Neural cell (in vitro differentiated cells): ENCODE data around the gene SMIM36. TPM values are rescaled to one million over a fixed set of nuclear protein-coding genes. Genes with fewer than 3 reads are reported as not detected.

Experiments
- H2AFZ ChIP-seq: fragments of 200-600, 300-800 bp; sonication (generic), shearing (Covaris generic); 2 replicates; pipeline ENCODE4 v1.6.0; 2014; ENCODE audit warnings: low read depth, mild to moderate bottlenecking, antibody characterized with exemption, low read length, moderate library complexity
- H3F3A ChIP-seq: fragments of 200-600 bp; shearing (Covaris generic); 2 replicates; pipeline ENCODE4 v1.6.1; 2016; ENCODE audit warnings: mild to moderate bottlenecking, moderate library complexity, mixed read lengths, antibody characterized with exemption, low read length; ENCODE audit not compliant: insufficient read depth, poor library complexity, severe bottlenecking
- H3K27ac ChIP-seq: fragments of 200-600, 300-800 bp; sonication (generic), shearing (Covaris generic); 2 replicates; pipeline ENCODE4 v1.5.1; 2014; ENCODE audit warnings: mild to moderate bottlenecking, low read length, moderate library complexity
- H3K27me3 ChIP-seq: fragments of 300-800, 200-600 bp; sonication (generic), shearing (Covaris generic); 2 replicates; pipeline ENCODE4 v1.6.0; 2014; ENCODE audit warnings: mild to moderate bottlenecking, low read depth, low read length, moderate library complexity; ENCODE audit not compliant: insufficient read depth
- H3K36me3 ChIP-seq: fragments of 300-800, 200-600 bp; sonication (generic), shearing (Covaris generic); 2 replicates; pipeline ENCODE4 v1.5.1; 2014; ENCODE audit warnings: mild to moderate bottlenecking, antibody characterized with exemption, low read length, moderate library complexity; ENCODE audit not compliant: insufficient read depth
- H3K4me2 ChIP-seq: fragments of 300-800, 200-600 bp; sonication (generic), shearing (Covaris generic); 2 replicates; pipeline ENCODE4 v1.6.0; 2014; ENCODE audit warnings: mild to moderate bottlenecking, low read length
- H3K4me3 ChIP-seq: fragments of 300-800, 200-600 bp; sonication (generic), shearing (Covaris generic); 2 replicates; pipeline ENCODE4 v1.5.1; 2014; ENCODE audit warnings: mild to moderate bottlenecking, low read length, moderate library complexity
- H3K79me2 ChIP-seq: fragments of 200-600 bp; shearing (Covaris generic); replicated peaks from 2 replicates; pipeline ENCODE4 v1.6.0; 2014; ENCODE audit warnings: mild to moderate bottlenecking, low read length, moderate library complexity; ENCODE audit not compliant: insufficient read depth
- H3K9ac ChIP-seq: fragments of 300-800, 200-600 bp; sonication (generic), shearing (Covaris generic); 2 replicates; pipeline ENCODE4 v1.6.1; 2016; ENCODE audit warnings: mild to moderate bottlenecking, low read length, mixed read lengths
- H3K9me2 ChIP-seq: fragments of 200-600 bp; shearing (Covaris generic); 2 replicates; pipeline ENCODE4 v1.6.1; 2016; ENCODE audit warnings: mild to moderate bottlenecking, low read length, mixed read lengths; ENCODE audit not compliant: insufficient read depth
- H3K9me3 ChIP-seq: fragments of 200-600, 300-800 bp; sonication (generic), shearing (Covaris generic); 2 replicates; pipeline ENCODE4 v1.6.1; 2016; ENCODE audit warnings: mild to moderate bottlenecking, mixed run types, low read length, moderate library complexity, mixed read lengths
- H4K20me1 ChIP-seq: fragments of 200-600 bp; shearing (Covaris generic); 2 replicates; pipeline ENCODE4 v1.6.1; 2016; ENCODE audit warnings: mild to moderate bottlenecking, mixed run types; ENCODE audit not compliant: insufficient read depth
- CTCF ChIP-seq: fragments of 450-650 bp; IDR thresholded peaks from 2 replicates; pipeline ENCODE4 v1.5.1; 2014; ENCODE audit warnings: antibody characterized with exemption, mild to moderate bottlenecking, moderate library complexity; ENCODE audit not compliant: poor library complexity, severe bottlenecking
- EP300 ChIP-seq: fragments of 450-650 bp; conservative IDR thresholded peaks from 2 replicates; pipeline ENCODE4 v1.6.1; 2014; ENCODE audit warnings: antibody characterized with exemption, mild to moderate bottlenecking, moderate library complexity; ENCODE audit not compliant: poor library complexity, severe bottlenecking
- EZH2 ChIP-seq: fragments of 200-600, 300-800 bp; shearing (Covaris generic), sonication (generic); IDR thresholded peaks from 2 replicates; pipeline ENCODE4 v1.6.1; 2014; ENCODE audit warnings: antibody characterized with exemption, low read length, borderline replicate concordance, mild to moderate bottlenecking; ENCODE audit not compliant: insufficient read depth, poor library complexity, severe bottlenecking
- MXI1 ChIP-seq: fragments of 450-650 bp; conservative IDR thresholded peaks from 2 replicates; pipeline ENCODE4 v1.6.1; 2014; ENCODE audit warnings: antibody characterized with exemption, mild to moderate bottlenecking; ENCODE audit not compliant: poor library complexity, severe bottlenecking
- POLR2AphosphoS5 ChIP-seq: IDR thresholded peaks from 2 replicates; pipeline ENCODE4 v1.6.1; 2012
- RAD21 ChIP-seq: fragments of 450-650 bp; conservative IDR thresholded peaks from 2 replicates; pipeline ENCODE4 v1.6.1; 2014; ENCODE audit warnings: antibody characterized with exemption, mild to moderate bottlenecking, moderate library complexity
- REST ChIP-seq: IDR thresholded peaks from 2 replicates; pipeline ENCODE4 v1.6.1; 2012; ENCODE audit warnings: borderline replicate concordance
- SMC3 ChIP-seq: fragments of 450-650 bp; conservative IDR thresholded peaks from 2 replicates; pipeline ENCODE4 v1.6.1; 2014; ENCODE audit warnings: antibody characterized with exemption, mild to moderate bottlenecking, moderate library complexity; ENCODE audit not compliant: poor library complexity
- TAF1 ChIP-seq: IDR thresholded peaks from 2 replicates; pipeline ENCODE4 v1.6.1; 2012; ENCODE audit warnings: low read depth
- polyA plus RNA-seq: library from polyadenylated mRNA; depleted of rRNA; stranded (reverse); fragments of >200 nt; gene quantifications from 2 replicates; pipeline ENCODE4 v1.2.3, GENCODE V29; 2014

The SMIM36 gene
- polyA plus RNA-seq, 1 donor from 2014 or later: not detected

GRCh38 chr17:55416470-55417052 is 94.7 kb downstream of the SMIM36 start:
- Histone ChIP-seq H3F3A (no peaks in the 10 kb centered on the region), H3K27ac (no peak overlapping the region), H3K27me3 (no peaks in the 10 kb centered on the region), H4K20me1 (no peaks in the 10 kb centered on the region), H3K9me3 (no peaks in the 10 kb centered on the region), H3K4me3 (no peak overlapping the region), H3K9me2 (no peaks in the 10 kb centered on the region), H3K79me2 (peaks cover 39% of the 10 kb centered on the region), H3K36me3 (no peaks in the 10 kb centered on the region), H3K9ac (no peak overlapping the region), H2AFZ (no peak overlapping the region), H3K4me2 (no peak overlapping the region)
- TF ChIP-seq POLR2AphosphoS5 (no peak), CTCF (no peak), MXI1 (no peak), RAD21 (no peak), EZH2 (no peak), REST (no peak), EP300 (no peak), TAF1 (no peak), SMC3 (no peak)

GRCh38 chr17:55416000-55416399 is 95.3 kb downstream of the SMIM36 start:
- no peaks in the 10 kb centered on the region for H3F3A ChIP-seq
- no peak overlapping the region for H3K4me2 ChIP-seq
- H3K79me2 ChIP-seq: peaks cover 37% of the 10 kb centered on the region
- no peaks in the 10 kb centered on the region for H4K20me1 ChIP-seq
- no peak overlapping the region for H3K27ac ChIP-seq
- no peak for TF ChIP-seq EZH2
- no peak for TF ChIP-seq TAF1
- no peak for TF ChIP-seq POLR2AphosphoS5
- TF ChIP-seq SMC3: no peak
- TF ChIP-seq REST: no peak
- TF ChIP-seq MXI1: no peak
- TF ChIP-seq EP300: no peak
- no peak for TF ChIP-seq RAD21
- TF ChIP-seq CTCF: no peak
- H3K9me3 ChIP-seq: no peaks in the 10 kb centered on the region
- H3K36me3 ChIP-seq: no peaks in the 10 kb centered on the region
- no peak overlapping the region for H3K9ac ChIP-seq
- H3K4me3 ChIP-seq: no peak overlapping the region
- no peaks in the 10 kb centered on the region for H3K27me3 ChIP-seq
- no peak overlapping the region for H2AFZ ChIP-seq
- no peaks in the 10 kb centered on the region for H3K9me2 ChIP-seq
